Renal cortex interstitium (tissue), 11 donors: Measurements from ENCODE around the gene RELCH. TPM values are rescaled to one million over a fixed set of nuclear protein-coding genes. Genes with fewer than 3 reads are reported as not detected.
A peak's percentile ranks its signal among the peaks of the same experiment; 100 is the strongest.

Experiments
- DNase-seq, 11 donors: peaks; one replicate each; pipeline ENCODE4 v3.0.0-alpha.2; 2013; ENCODE audit warnings: low read depth in 9 of 11, low spot score in 4 of 11; ENCODE audit errors: extremely low read depth in 1 of 11
- polyA plus RNA-seq, 3 donors: library from polyadenylated mRNA; unstranded; fragments of 120-200 nt; gene quantifications; one replicate each; pipeline ENCODE4 v1.2.1, GENCODE V29; 2013; ENCODE audit not compliant: insufficient read length in 3 of 3

RELCH gene
- polyA plus RNA-seq, 3 donors, result 32.1 to 39.0 (median 37.4) TPM

DNA sequence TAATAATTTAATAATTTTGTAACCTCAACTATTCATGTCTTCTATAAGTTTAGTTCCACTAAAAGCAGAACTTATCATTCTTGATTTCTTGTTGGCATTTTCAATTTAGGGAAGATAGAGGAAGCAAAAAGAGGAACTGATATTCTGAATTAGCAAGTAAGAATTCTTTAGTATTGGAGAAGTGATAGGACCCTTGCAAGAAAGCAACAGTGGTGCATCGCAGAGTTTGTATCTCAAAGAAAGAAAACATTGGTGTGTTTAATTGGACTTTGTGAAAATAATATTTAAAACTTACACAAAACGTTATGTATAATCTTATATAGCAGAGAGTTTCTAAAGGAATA is 101.6 kb downstream of the RELCH start:
- DNase-seq, result no peak

DNA sequence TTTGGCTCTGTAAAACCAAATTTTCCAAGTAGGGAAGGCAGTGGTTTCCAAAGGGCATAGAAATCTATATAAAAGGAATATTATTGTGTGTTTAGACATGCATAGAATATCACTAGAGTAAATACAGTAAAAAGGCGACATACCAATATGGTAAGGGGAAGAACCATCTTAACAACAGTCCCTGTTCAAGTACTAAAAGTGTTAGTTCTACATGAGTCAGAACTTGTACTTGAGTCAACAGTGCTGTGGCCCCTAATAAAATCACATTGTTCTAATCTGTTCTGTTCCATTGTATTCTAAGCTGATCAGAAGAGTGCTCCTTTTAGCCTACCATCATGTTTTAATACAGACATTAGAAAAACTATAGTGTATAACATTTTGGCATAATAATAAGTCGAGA is 102.0 kb downstream of the RELCH start:
- no peak for DNase-seq

DNA sequence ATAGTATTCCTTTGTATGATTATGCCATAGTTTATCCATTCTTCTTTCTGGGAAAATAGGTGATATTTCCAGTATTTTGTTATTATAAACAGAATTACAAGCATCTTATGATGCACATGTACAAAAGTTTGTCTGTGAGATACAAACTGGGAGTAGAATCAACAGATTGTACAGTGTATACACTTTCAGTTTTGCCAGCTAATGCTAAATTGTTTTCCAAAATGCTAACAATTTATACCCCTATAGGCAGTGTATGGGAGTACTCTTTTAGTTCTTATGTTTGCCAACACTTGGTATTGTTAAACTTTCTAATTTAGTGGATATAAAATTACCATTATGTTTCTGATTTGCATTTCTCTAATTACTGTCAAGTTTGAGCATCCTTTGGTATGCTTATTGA is 107.0 kb downstream of the RELCH start:
- DNase-seq, result no peak

DNA sequence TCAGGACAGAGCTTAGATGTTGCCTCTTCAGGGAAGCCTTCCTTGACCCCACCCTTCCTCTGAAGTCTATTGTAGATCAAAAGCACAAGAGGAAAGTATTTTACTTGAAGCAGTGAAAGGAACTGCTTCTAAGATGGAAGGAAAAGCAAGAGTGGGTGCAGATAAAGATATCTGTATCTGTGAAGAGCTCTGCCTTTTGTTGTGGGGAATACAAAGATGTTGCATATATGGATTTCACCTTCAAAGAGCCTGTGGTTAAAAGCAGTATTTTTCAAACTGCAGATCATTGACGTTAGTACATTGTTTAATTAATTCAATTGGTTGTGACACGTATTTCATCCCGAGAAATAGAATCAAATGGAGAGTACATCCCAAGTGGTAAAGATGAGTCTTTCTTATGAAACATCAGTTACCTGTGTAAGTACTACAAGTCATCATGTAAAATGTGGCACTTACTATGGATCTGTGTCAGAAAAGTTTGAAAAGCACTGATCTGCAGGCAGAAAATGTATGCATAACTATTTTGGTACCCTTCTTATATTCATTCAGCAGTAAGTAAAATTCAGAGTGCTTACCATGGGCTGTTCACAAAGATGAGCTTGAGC is 113.4 kb downstream of the RELCH start:
- no peak for DNase-seq

DNA sequence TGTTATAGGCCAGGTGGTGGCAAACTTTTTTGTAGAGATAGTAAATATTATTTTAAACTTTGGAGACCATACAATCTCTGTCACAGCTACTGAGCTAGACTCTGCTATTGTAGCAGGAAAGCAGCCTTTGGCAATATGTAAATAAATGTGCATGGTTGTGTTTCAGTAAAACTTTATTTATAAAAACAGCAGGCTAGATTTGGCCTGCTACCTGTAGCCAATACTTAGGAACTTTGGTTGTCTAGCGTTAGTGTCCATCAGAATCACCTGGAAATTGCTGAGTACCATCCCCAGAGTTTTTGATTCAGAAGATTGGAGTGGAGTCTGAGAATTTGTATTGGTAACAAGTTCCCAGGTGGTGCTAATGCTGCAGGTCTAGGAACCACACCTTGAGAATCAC is 114.3 kb downstream of the RELCH start:
- DNase-seq, result no peak

DNA sequence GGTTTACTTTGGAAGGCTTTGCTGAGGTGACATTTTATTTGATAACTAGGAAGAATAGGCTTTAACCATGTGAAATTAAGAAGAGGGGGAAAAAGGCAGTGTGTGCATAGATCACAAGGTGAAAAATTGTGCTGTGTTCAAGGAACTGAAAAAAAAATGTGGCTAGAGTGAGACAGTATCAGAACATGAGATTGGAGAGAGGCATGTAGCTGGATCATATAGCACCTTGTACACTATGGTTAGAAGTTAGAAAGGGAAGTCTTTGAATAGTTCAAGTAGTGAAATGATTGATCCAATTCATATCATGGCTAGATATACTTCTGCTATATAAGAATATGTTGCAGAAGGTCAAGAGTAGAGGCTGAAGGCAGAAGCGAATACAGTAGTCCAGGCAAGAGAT is 125.8 kb downstream of the RELCH start:
- DNase-seq, result no peak

DNA sequence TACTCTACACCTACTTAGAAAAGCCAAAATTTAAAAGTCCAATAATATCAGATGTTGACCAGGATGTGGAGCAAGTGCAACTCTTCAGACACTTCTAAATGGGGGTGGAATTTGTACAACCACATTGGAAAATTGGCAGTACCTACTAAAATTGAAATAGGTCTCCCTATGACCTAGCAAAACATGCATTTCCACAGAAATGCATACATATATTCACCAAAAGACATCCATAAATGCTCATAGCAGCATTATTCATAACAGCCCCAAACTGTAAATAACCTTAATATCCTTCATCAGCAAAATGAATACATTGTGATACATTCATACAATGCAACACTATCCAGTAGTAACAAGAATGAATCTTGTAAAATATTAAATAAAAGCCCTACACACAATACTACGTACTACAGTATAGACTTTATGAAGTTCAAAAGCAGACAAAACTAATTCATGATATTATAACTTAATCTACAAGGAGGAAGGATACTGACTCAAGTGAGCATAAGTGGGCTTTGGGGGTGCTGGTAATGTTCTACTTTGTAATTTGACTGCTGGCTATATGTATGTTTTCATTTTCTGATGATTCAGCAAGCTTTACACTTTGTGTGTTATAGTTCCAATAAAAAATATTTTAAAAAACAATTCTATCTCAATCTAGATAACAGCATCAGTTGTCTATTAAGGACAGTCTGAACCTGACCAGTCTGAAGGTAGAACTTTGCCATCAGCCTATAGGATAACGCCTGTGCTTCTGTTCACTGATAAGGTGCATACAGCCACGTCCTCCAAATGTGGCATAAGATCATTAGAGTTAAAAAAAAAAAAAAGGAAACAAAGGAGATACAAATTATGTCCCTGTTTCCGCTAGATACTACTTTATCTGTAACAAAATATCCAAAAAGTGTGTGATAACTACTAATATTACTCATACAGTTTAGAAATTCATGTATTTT is 131.4 kb downstream of the RELCH start:
- DNase-seq, result no peak

DNA sequence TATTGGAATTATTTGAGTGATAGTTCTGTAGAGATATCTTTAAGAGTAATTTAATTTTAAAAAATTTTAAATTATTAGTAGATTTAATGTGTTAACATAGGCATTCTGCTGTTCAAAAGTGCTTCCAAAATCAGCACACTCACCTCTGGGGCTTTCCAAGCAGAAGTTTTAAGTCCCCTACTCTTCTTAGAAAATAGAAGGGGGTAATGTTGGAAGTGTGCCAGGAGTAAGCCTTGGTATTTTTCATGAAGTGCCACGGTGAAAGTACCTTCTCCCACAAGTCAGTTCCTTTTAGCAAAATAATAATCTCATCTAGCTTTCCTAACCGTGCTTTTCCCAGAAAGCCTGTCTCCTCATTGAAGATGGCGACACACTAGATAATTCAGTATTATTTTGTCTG is 134.1 kb downstream of the RELCH start:
- DNase-seq, result no peak

DNA sequence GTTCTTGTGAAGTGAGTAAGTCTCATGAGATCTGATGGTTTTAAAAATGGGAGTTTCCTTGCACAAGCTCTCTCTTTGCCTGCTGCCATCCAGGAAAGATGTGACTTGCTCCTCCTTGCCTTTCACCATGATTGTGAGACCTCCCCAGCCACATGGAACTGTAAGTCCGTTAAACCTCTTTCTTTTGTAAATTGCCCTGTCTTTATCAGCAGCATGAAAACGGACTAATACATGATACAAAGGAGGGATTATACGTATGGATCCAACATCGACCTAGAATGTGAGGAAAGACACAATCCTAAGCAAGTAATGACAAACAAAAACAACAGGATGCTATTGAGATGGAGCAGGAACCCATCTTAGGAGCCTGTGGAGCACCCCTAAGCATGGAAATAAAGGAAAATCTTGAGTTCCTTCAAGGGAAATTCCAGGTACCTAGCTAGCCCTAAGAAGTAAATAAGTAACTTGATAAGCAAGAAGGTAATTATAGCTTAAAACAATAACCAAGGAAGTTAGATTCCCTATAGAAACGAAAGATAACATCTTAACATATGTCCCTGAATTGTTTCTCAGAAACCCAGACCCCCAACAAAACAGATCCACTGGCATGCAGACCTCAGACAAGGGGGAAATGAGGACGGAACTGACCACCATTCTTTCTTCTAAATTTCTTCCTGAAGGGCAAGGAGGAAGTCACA is 136.6 kb downstream of the RELCH start:
- DNase-seq, result no peak

DNA sequence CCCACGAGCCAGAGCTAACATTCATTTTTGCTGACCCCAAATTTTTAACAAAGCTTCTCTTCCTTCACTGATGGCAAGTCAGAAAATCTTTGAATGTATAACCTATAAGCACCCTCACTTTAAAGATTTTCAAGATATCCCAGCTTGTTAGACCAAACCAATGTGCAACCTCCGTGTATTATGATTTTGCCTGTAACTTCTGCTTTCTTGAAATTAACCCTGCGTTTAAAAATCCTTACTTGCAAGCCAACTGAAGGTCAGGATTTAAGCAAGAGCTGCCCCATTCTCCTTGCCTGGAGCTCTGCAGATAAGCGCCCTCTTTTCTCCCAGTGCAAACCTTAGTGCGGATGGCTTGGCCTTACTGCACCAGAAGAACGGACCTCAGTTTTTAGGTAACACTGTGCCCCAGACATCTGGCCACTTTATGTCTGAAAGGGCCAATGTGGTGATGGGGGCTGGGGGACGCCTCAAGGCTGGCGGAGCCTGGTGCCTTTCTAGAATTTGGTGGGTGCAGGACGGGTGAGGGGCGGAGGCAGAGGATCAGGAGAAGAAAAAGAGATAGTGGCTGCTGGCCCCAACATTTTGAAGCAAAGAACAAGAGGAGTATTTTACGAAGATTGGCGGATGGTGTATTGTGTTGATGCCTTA is 137.2 kb downstream of the RELCH start:
- DNase-seq, result no peak

DNA sequence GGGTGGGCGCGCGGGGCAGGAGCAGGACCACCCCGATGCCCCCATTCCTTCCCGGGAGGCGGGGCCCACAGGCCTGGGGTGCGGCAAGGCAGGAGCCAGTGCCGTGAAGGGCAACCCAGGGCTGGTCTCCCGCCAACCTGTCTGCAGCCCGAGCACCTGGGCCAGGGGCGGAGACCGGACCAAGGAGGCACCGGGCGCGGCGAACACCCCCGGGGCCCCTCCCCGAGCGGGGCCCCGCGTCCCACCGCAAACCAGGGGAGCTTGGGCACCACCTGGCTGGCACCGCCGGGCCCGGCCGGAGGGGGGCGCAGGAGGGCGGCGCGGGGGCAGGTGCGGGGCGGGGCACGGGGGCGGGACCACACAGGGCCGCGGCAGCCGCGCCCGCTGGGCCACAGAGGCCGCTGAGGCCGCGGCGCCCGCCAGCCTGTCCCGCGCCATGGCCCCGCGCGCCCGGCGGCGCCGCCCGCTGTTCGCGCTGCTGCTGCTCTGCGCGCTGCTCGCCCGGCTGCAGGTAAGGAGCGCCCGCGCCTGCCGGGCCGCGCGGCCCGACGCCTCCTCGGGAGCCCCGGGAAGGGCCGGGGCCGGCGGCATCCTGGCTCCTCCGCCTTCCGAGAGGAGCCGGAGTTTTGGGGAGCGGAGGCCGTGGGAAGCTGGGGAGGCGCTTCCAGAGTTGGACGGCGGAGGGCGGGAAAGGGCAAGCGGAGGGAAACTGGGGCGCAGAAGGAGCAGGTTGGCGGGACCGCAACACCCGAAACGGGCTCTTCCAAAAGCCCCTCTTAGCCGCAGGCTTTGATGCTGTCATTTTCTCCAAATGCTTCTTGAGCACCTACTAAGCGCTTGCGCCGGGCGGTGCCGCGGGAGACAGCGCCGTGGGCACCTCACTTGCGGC is 138.1 kb downstream of the RELCH start, which contains the start of gene TNFRSF11A:
Gene TNFRSF11A, plus strand, starts transcription at position 394 of the 889 bp plus-strand sequence. Its CDS starts 43 bp downstream, at position 437.
- peak in 1 of 11 donors; percentile 26 for DNase-seq

DNA sequence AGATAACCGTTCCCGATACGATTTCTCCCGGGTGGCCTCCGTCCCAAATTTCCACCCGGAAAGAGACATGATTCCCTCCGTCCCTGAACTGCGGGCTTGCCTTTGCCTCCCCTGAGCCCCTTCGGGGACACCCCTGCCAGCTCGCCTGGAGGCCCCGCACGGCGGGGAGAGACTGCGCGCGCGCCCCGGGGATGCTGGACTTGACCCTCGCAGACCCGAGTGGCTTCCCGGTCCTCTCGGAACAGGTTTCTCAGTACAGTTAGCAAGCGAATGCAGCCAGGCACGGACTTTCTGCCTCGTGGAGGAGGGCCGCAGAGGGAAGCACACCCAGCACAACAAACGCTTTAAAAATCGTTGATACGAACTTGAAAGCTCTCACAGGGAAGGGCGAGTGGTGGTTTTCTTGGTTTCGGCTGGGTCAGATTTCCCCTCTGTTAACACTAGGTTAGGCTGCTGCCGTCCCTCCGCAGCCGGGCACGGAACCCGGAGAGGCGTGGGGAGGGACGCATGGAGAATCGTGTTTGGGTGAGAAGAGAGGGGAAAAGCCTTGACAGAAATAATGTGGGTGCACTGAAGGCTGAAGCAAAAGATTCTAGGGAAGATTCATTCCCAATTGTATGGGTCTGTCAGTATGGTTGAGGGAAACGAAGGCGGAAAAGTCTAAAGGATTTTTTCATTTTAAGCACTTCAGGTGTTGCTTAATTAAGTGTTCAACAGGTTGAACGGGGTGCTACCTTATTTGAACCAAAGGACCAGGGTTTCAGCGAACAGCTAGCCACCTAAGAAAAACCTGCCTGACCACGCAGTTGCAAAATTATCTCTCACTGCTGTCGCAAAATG is 139.0 kb downstream of the RELCH start:
- DNase-seq, result peak in 3 of 11 donors; percentile 17 to 31 (median 23)

DNA sequence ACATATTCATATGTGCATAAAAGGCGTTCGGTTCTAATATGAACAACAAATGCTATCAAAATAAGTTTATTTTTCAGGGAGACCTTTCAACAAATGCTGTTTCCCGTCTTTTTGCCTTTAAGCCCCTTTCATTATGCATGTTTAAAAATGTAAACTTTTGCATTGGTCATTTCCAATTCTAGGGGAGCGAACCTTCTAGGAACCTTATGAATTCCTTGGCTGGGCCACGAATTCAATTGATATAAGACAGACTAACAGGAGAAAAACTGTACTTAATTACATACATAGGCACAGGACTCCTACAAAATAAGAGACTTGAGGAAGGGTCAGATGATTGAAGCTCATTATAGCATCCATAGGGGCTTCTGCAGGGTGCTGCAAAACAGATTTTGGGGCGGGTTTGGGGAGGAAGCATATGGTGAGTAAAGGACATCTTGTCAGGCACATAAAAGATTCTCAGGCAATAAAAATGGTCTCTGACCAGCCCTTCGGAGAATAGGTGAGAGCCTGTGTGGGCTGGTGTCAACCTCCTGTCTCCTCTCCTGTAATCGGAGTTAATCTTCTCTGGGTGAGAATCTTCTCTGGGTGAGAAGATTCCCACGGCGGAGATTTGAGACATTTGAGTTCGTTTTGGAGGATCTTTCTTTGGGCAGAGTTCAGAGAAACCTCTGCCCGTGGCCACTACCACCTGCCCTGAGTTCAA is 139.7 kb downstream of the RELCH start:
- DNase-seq, result no peak

DNA sequence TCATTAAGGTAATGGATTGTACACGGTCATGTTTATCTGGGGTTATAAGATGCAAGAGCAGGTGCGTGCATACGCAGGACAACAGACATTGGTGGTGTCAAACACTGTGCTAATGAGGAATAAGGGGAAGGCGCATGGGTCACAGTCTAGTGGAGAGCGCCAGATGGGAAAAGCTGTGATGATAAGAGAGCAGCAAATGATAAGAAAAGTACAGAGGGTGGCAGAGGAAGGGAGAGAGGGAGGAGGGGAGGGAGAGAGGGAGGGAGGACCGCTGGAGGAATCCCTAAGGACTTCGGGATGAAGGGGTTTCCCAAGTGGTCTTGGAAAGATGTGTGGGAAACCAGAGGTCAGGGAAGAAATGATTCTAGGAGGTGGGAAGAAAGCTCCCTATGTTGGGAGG is 140.9 kb downstream of the RELCH start:
- no peak for DNase-seq

DNA sequence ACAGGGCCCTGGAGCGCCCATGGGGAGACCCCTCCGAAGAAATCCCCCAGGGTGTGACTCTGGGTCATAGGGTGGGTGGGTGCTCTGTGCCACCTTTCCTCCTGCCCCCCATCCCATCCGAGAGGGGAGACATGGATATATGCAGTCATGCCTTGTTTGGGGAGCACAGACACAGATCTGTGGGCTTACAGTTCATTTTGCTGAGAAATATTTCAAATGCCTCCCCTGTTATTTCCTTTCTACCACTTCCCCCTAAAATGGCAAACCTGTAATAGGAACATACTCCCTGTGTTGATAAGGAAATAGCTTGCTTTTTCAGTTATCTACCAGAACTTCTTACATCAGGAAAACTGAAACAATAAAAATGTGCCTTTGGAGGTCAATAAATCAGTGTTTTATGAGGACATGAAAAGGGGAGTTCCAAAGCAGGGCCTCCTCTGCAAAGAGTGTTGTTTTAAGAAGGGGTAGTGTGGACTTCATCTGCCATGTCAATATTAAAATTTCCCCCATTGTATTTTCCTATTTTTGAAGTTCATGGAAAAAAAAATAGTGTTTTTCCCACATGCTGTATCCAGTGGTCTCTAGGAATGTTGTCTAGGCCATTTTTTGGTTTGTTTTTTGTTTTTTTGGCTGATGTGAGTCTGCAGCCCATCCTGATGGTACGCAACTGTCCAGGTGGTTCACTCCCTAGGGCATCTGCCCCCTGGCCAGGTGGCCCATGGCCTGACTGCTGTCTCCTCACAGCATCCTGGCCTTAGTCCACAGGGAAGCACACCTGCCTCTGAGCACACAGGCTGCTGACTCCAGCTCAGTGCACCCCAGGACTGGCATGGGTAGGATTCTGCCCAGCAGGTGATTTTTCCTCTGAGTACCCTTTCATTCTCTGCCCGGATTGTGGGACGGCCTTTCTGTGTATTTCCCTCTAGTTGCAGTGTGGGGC is 141.8 kb downstream of the RELCH start:
- no peak for DNase-seq
